GM12892 (cell line): ENCODE measurements around the gene CAMLG.

Experiments used
- DNase-seq: peaks from one replicate; pipeline ENCODE4 v3.0.0; 2011; ENCODE audit not compliant: insufficient read length
- FAIRE-seq: peaks from 2 replicates; lab custom pipeline; 2011; peaks lifted over from hg19 to GRCh38; lab: Jason Lieb, UNC
- POLR2A ChIP-seq: IDR thresholded peaks from 2 replicates; pipeline ENCODE4 v1.6.1; 2011; ENCODE audit warnings: low read depth, low read length, control low read depth
- POLR2AphosphoS5 ChIP-seq: IDR thresholded peaks from 2 replicates; pipeline ENCODE4 v1.6.1; 2011; ENCODE audit warnings: low read depth, low read length, control low read depth
- TAF1 ChIP-seq: IDR thresholded peaks from 2 replicates; pipeline ENCODE4 v1.6.1; 2011; ENCODE audit warnings: low read depth, mild to moderate bottlenecking, control low read depth, low read length, borderline replicate concordance

Gene CAMLG

DNA sequence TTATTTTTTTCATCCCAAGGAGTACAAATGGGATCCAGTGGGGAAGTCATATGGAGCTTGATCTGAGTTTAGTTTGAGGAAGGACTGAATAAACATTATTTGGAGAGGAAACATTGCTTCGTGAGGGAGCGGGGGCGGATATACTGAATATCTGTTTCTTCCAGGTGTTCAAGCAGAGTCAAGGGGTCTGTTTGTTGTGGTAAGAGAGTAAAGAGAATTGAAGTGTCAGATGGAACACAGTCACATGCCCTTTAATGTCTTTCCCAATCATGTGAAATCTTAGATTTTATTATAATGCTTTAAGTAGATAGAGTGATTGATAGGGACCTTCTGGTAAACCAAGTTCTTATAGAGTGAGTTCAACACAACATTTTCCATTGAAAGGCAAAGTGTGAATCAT lies 53.9 kb downstream of the CAMLG start:
- DNase-seq (no peak), FAIRE-seq (no peak)
- no peak for TF ChIP-seq POLR2A
- TF ChIP-seq POLR2AphosphoS5: no peak
- TF ChIP-seq TAF1: no peak

DNA sequence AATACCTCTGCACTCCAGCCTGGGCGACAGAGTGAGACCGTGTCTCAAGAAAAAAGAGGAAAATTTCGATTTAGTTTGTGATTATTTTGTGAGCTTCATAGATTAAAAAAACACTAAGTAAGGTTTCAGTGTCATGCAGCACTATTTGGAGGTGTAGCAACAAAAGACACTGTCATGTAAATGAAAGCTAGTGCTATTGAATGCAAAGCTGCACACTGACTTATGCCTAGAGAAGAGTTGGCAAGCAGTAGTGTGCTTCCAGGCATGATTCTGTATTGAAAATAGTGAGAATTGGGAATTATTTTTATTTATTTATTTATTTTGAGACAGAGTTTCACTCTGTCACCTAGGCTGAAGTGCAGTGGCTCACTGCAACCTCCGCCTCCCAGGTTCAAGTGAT lies 54.8 kb downstream of the CAMLG start:
- TF ChIP-seq POLR2AphosphoS5 (no peak), TAF1 (no peak), POLR2A (no peak)
- DNase-seq (no peak), FAIRE-seq (no peak)

DNA sequence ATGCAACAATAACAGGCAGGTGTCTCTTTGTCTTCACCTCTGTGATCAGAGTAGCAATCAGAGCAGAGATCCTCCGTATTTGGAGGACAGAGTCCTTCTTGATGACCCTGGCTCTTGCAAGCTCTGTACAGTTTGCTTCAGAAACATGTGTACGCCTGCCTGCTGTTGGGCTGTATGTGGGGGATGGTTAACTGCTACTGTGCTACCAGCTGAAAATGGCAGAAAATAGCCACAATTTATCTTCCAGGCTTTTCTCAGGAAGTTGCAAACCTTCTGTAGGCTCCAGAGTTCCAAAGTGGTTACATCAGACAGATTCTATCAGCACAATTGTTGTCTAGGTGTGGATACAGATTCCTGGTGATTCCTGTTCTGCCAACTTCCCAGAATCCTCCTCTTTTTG lies 55.7 kb downstream of the CAMLG start:
- TF ChIP-seq POLR2AphosphoS5 (no peak), TAF1 (no peak), POLR2A (no peak)
- DNase-seq (no peak), FAIRE-seq (no peak)

DNA sequence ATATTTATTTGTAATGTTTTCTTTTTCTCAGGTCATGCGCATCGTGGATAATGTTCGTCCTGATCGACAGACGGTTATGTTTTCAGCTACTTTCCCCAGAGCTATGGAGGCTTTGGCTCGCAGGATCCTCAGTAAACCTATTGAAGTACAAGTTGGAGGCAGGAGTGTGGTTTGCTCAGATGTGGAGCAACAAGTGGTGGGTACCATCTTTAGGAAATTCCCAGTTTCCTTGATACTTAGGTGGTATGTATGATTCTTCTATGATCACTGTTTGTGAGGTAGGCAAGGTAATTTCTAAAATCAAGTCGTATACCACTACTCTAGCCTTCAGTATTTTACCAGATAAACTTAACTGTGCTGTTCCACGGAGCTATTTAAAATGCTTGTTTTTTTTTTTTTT lies 56.5 kb downstream of the CAMLG start:
- DNase-seq (no peak), FAIRE-seq (no peak)
- no peak for TF ChIP-seq TAF1
- TF ChIP-seq POLR2AphosphoS5: no peak
- no peak for TF ChIP-seq POLR2A

DNA sequence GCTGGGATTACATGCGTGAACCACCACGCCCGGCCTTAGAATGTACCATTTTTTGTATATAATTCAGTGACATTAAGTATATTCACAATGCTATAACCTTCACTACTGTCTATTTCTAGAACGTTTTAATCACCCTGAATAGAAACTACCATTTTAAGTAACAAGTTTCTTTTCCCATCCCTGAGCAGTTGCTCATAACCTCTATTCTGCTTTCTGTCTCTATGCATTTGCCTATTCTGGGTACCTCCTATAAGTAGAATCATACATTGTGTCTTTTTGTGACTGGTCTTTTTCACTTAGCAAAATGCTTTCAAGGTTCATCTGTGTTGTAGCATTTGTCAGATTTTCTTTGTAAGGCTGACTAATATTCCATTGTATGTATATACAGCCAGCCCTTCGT lies 60.1 kb downstream of the CAMLG start:
- FAIRE-seq (no peak), DNase-seq (no peak)
- TF ChIP-seq POLR2AphosphoS5 (no peak), TAF1 (no peak), POLR2A (no peak)
